ENCODE results near the gene FGFBP1. TPM values are rescaled to one million over a fixed set of nuclear protein-coding genes. Genes with fewer than 3 reads are reported as not detected.

FGFBP1 gene
- total and polyA plus RNA-seq, 2 of the 4 experiments (the other 2 are of a cell fraction), result under 0.01 TPM; not detected in 1

DNA sequence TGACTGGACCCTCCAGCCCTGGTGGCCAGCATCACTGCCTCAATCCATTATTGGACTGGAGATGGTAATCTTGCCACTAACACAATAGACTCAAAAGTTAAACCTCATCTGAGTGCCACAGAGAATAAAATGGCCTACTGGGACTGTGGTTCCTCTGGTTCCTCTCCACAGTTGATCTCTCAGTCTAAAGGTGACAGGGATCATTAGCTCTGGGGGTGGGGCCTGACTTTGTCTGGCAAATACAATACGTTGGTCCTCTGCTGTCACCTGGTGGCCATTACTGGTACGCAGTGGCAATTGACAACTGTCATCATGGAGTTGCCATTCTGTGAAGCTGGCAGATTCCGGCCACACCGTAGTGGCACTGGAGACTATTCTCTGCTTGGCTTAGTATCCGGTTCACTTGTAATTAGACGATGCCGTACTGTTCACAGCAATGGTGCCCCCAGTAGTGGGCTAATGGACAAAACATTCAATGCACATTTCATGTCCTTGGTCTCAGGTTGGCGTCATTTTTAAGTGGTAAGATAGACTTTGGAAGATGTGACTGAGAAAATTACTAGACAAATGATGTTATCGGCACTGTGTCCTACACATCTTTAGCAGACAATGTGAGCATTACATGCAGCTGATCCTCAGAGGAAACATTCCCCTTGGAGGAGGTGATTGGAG is 17.8 kb upstream of the FGFBP1 start:
- intact Hi-C loops (cut with micrococcal nuclease) (loop anchor here (1.0 kb wide), 3 partner anchors 74 to 477 kb away; no protein-coding TSS in a partner anchor), in situ Hi-C loops (cut with MboI; ENCODE audit: low sequenced_read_pairs) (loop anchor here (5.0 kb wide), 2 partner anchors 69 to 149 kb away; no protein-coding TSS in a partner anchor), dilution Hi-C loops (cut with HindIII; ENCODE audit: low sequenced_read_pairs, unreplicated experiment) (no loop called here)
- H4K8ac ChIP-seq (ENCODE audit: low read depth in 2 of 2, low read length in 2 of 2), result no peak overlapping the region
- no peak overlapping the region for H2BK120ac ChIP-seq (ENCODE audit: low read depth, low read length)
- no peak overlapping the region for H2BK20ac ChIP-seq (ENCODE audit: low read depth, low read length)
- no peak overlapping the region for H3K4me2 ChIP-seq (ENCODE audit: low read depth, low read length)
- no peak overlapping the region for H3K27ac ChIP-seq (ENCODE audit: insufficient read depth, low read length)
- H3K4me3 ChIP-seq (ENCODE audit: insufficient read depth, low read depth, low read length), result no peak overlapping the region
- no peaks in the 10 kb centered on the region for H3K79me1 ChIP-seq (ENCODE audit: low read depth in 1 of 2, low read length in 2 of 2)
- no peak overlapping the region for H2AK5ac ChIP-seq (ENCODE audit: low read depth, low read length)
- DNase-seq (peak; percentile 45), ATAC-seq (ENCODE audit: low read depth) (peak; percentile 91)
- 64% methylated on average over 4 of the region's 9 CpGs; no CpG with 5 or more reads in 1 of the 2 experiments for WGBS, 2 experiments (ENCODE audit: extremely low coverage in 2 of 2, insufficient read length in 1 of 2)
- peaks cover 14% of the 10 kb centered on the region for H3K27me3 ChIP-seq (ENCODE audit: control insufficient read depth, insufficient read depth, low read length)
- BruUV-seq (replicated peaks), result no TSS peak
- H3K4ac ChIP-seq (ENCODE audit: low read depth, low read length), result no peak overlapping the region
- no peaks in the 10 kb centered on the region for H3K4me1 ChIP-seq (ENCODE audit: control insufficient read depth, insufficient read depth, low read length)
- no peak overlapping the region for H3K14ac ChIP-seq (replicated peaks; ENCODE audit: low read depth, low read length)
- ChIA-PET POLR2A (ENCODE audit: unreplicated experiment) (interaction anchor here (0.6 kb wide), 1 partner anchor 908 kb away, joined by 12 read pairs; no protein-coding TSS in a partner anchor), CTCF (interaction anchor here (0.6 to 2.2 kb wide), 12 partner anchors 18 to 478 kb away, joined by 3 to 67 read pairs (median 4); no protein-coding TSS in a partner anchor)
- H3K9me3 ChIP-seq (ENCODE audit: control insufficient read depth, insufficient read depth, low read length), result no peaks in the 10 kb centered on the region
- no peak overlapping the region for H4K5ac ChIP-seq (ENCODE audit: low read depth, low read length)
- no peak overlapping the region for H3K56ac ChIP-seq (ENCODE audit: extremely low read depth, insufficient read depth, low read length)
- no peak overlapping the region for H2AK9ac ChIP-seq (replicated peaks; ENCODE audit: low read depth, low read length, poor library complexity)
- H2BK5ac ChIP-seq (ENCODE audit: low read depth, low read length, poor library complexity, severe bottlenecking), result no peak overlapping the region
- H4K91ac ChIP-seq (ENCODE audit: insufficient read depth, low read depth, low read length), result no peak overlapping the region
- H3K23ac ChIP-seq (ENCODE audit: low read depth, low read length), result no peak overlapping the region
- H4K20me1 ChIP-seq (ENCODE audit: insufficient read depth, low read length), result no peaks in the 10 kb centered on the region
- TF ChIP-seq POLR2A (IDR thresholded peaks at IDR 0.05; ENCODE audit: low read depth, low read length) (no peak), SMC3 (IDR thresholded peaks at IDR 0.05; ENCODE audit: low read depth, low read length) (peak; percentile 100), RAD21 (IDR thresholded peaks at IDR 0.05; ENCODE audit: low read length) (peak; percentile 98), MAZ (IDR thresholded peaks at IDR 0.05; ENCODE audit: borderline replicate concordance, low read depth, low read length) (no peak), CHD1 (IDR thresholded peaks at IDR 0.05; ENCODE audit: low read depth, low read length) (no peak), BHLHE40 (IDR thresholded peaks at IDR 0.05; ENCODE audit: low read depth, low read length) (no peak), FOS (IDR thresholded peaks at IDR 0.05; ENCODE audit: low read depth, low read length) (no peak), MAFK (IDR thresholded peaks at IDR 0.05; ENCODE audit: low read depth, low read length) (no peak), CEBPB (IDR thresholded peaks at IDR 0.05; ENCODE audit: low read depth, low read length) (no peak)
- TF ChIP-seq, protein P1, sequence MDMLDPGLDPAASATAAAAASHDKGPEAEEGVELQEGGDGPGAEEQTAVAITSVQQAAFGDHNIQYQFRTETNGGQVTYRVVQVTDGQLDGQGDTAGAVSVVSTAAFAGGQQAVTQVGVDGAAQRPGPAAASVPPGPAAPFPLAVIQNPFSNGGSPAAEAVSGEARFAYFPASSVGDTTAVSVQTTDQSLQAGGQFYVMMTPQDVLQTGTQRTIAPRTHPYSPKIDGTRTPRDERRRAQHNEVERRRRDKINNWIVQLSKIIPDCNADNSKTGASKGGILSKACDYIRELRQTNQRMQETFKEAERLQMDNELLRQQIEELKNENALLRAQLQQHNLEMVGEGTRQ (IDR thresholded peaks at IDR 0.05; ENCODE audit: low read depth, low read length), result 0 out of 2 replicates have a peak, but pooled peaks have one; percentile 5
- TF ChIP-seq, protein P2, sequence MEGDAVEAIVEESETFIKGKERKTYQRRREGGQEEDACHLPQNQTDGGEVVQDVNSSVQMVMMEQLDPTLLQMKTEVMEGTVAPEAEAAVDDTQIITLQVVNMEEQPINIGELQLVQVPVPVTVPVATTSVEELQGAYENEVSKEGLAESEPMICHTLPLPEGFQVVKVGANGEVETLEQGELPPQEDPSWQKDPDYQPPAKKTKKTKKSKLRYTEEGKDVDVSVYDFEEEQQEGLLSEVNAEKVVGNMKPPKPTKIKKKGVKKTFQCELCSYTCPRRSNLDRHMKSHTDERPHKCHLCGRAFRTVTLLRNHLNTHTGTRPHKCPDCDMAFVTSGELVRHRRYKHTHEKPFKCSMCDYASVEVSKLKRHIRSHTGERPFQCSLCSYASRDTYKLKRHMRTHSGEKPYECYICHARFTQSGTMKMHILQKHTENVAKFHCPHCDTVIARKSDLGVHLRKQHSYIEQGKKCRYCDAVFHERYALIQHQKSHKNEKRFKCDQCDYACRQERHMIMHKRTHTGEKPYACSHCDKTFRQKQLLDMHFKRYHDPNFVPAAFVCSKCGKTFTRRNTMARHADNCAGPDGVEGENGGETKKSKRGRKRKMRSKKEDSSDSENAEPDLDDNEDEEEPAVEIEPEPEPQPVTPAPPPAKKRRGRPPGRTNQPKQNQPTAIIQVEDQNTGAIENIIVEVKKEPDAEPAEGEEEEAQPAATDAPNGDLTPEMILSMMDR (conservative IDR thresholded peaks at IDR 0.05; ENCODE audit: low read depth, low read length), result peak; percentile 96
- TF ChIP-seq, protein P3, sequence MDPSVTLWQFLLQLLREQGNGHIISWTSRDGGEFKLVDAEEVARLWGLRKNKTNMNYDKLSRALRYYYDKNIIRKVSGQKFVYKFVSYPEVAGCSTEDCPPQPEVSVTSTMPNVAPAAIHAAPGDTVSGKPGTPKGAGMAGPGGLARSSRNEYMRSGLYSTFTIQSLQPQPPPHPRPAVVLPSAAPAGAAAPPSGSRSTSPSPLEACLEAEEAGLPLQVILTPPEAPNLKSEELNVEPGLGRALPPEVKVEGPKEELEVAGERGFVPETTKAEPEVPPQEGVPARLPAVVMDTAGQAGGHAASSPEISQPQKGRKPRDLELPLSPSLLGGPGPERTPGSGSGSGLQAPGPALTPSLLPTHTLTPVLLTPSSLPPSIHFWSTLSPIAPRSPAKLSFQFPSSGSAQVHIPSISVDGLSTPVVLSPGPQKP (IDR thresholded peaks at IDR 0.05; ENCODE audit: borderline replicate concordance, low read depth, low read length), result no peak
- H2AFZ ChIP-seq (replicated peaks; ENCODE audit: low read length, poor library complexity), result no peak overlapping the region
- H3K18ac ChIP-seq (ENCODE audit: low read depth, low read length), result no peak overlapping the region
- no peaks in the 10 kb centered on the region for H3K9me1 ChIP-seq (ENCODE audit: insufficient read depth, low read length)
- no peak overlapping the region for H3K9ac ChIP-seq (ENCODE audit: low read depth, low read length)
- H2BK15ac ChIP-seq (ENCODE audit: low read depth, low read length), result no peak overlapping the region
- H3K36me3 ChIP-seq (ENCODE audit: control insufficient read depth, insufficient read depth, low read length), result no peaks in the 10 kb centered on the region

All from IMR-90 (cell line).